Right atrium auricular region (tissue), 2 donors: ENCODE data around the gene CAMK1D. TPM values are rescaled to one million over a fixed set of nuclear protein-coding genes. Genes with fewer than 3 reads are reported as not detected.

ENCODE experiments used
- DNase-seq: peaks from one replicate; pipeline ENCODE4 v3.0.0-alpha.2; 2019; ENCODE audit warnings: low spot score
- H3K27ac ChIP-seq, 2 donors: fragments of 200-600 bp; sonication (generic); 1 replicate in 1 of 2; 2 replicates in 1 of 2; pipeline ENCODE4 v1.5.1; 2016 to 2019
- H3K27me3 ChIP-seq, 2 donors: fragments of 200-600 bp; sonication (generic); one replicate each; pipeline versions ENCODE4 v1.5.1 to v1.6.0; 2017 to 2019
- H3K36me3 ChIP-seq: fragments of 200-600 bp; sonication (generic); one replicate; pipeline ENCODE4 v1.5.1; 2016
- H3K4me1 ChIP-seq, 2 donors: fragments of 200-600 bp; sonication (generic); one replicate each; pipeline versions ENCODE4 v1.5.1 to v1.6.0; 2017 to 2019
- H3K4me3 ChIP-seq, 2 donors: fragments of 200-600 bp; sonication (generic); 1 replicate in 1 of 2; 2 replicates in 1 of 2; pipeline ENCODE4 v1.5.1; 2017 to 2019; ENCODE audit warnings: mild to moderate bottlenecking in 1 of 2, moderate library complexity in 1 of 2
- H3K9me3 ChIP-seq, 2 donors: fragments of 200-600 bp; sonication (generic); one replicate each; pipeline ENCODE4 v1.5.1; 2019
- total RNA-seq, 2 donors: library from RNA; depleted of rRNA; stranded (reverse); fragments of >200 nt; gene quantifications; one replicate each; pipeline ENCODE4 v1.1.0, GENCODE V29; 2016
- TF ChIP-seq, protein P1 (sequence below), 2 donors: fragments of 200-600 bp; sonication (generic); IDR thresholded peaks; one replicate each; pipeline ENCODE4 v1.5.1; 2019; ENCODE audit warnings: antibody characterized with exemption in 2 of 2

The CAMK1D gene
- total RNA-seq, 2 donors from 2014 or later = 24.5 to 27.2 TPM

DNA sequence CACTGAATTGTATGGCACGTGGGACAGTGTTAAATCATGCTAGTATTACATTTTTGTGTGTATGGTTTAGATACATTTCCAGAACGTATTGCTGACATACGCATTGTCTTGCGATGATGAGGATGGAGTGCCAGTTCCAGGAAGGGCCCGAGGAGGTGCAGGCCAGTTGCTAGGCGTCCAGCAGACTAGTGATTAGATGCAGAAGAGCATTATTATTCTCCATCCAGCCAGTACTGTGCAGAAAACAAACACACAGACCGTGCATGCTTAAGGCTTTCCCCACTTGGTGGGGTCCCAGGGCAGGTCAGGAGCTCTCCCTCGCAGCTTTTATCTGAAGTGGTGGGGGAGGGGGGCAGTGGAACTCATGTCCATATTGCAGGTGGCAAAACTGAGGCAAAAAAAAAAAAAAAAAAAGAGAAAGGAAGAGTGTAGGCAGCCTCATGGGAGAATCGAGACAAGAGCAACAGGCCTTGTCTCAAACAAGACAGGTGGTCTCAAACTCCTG is 189.2 kb downstream of the CAMK1D start:
- H3K4me1 ChIP-seq = peaks cover 0 to 24% of the 10 kb centered on the region in 2 donors
- no peak overlapping the region for H3K4me3 ChIP-seq
- no peaks in the 10 kb centered on the region for H3K27me3 ChIP-seq
- TF ChIP-seq, protein P1, sequence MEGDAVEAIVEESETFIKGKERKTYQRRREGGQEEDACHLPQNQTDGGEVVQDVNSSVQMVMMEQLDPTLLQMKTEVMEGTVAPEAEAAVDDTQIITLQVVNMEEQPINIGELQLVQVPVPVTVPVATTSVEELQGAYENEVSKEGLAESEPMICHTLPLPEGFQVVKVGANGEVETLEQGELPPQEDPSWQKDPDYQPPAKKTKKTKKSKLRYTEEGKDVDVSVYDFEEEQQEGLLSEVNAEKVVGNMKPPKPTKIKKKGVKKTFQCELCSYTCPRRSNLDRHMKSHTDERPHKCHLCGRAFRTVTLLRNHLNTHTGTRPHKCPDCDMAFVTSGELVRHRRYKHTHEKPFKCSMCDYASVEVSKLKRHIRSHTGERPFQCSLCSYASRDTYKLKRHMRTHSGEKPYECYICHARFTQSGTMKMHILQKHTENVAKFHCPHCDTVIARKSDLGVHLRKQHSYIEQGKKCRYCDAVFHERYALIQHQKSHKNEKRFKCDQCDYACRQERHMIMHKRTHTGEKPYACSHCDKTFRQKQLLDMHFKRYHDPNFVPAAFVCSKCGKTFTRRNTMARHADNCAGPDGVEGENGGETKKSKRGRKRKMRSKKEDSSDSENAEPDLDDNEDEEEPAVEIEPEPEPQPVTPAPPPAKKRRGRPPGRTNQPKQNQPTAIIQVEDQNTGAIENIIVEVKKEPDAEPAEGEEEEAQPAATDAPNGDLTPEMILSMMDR (IDR thresholded peaks at IDR 0.05) = no peak
- no peaks in the 10 kb centered on the region for H3K9me3 ChIP-seq
- no peaks in the 10 kb centered on the region for H3K36me3 ChIP-seq
- DNase-seq = no peak
- H3K27ac ChIP-seq = no peak overlapping the region

DNA sequence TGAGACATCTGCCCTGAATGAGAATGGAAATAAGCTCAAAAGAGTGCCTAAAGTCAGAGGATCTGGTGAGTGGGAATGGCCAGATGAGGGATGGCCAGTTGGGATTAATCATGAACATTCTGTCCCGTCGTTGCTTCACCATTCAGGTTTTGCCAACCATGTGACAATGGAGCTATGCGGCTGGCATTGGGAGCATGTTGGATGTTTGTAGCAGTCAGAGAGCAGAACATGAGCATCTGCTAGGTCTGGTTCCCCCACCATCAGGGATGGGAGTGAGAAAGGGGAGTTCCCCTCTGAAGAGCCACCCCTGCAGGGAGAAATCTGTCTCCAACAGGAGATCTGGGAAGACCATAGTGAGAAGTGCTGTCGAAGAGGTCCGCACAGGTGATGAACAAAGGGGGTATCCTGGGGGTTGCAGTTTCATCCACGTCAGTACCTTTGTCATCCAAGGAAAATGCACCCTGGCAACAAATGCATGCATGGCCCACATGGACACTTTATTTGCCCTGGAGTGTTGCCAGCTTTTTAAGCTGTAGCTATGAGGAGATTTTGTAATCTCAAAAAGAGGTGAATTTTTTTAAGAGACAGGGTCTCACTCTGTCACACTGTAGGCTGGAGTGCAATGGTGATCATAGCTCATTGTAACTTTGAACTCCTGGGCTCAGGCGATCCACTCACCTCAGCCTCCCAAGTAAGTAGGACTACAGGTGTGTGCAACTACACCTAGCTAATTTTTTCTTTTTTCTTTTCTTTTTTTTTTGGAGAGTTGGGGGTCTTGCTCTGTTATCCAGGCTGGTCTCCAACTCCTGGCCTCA is 190.2 kb downstream of the CAMK1D start:
- DNase-seq = peak; percentile 67
- Histone ChIP-seq H3K36me3 (no peaks in the 10 kb centered on the region), H3K27me3 (no peaks in the 10 kb centered on the region), H3K27ac (no peak overlapping the region), H3K9me3 (no peaks in the 10 kb centered on the region), H3K4me1 (peaks cover 0 to 24% of the 10 kb centered on the region in 2 donors), H3K4me3 (no peak overlapping the region)
- TF ChIP-seq, protein P1 (IDR thresholded peaks at IDR 0.05) = no peak

DNA sequence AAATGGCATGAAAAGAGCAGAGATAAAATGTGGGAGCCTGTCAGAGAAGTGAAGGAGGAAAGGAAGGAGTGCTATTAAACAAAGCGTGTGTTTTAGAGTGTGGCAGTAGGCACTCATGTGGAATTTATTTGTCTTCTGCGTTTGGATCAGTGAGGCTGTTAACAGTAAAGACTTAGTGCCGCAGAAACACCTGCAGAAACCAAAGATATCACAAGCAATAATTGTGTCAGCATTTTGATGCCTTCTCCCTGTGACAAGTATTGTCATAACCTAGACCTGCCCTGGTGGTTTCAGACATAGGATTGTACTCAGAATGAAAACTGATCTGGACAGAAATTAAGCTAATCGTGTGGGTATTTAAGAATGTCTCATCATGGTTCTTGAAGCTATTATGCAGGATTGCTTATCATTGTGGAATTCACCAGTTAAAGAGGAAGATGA is 191.0 kb downstream of the CAMK1D start:
- H3K9me3 ChIP-seq = no peaks in the 10 kb centered on the region
- TF ChIP-seq, protein P1 (IDR thresholded peaks at IDR 0.05) = no peak
- H3K27me3 ChIP-seq = no peaks in the 10 kb centered on the region
- peaks cover 0 to 24% of the 10 kb centered on the region in 2 donors for H3K4me1 ChIP-seq
- H3K27ac ChIP-seq = no peak overlapping the region
- no peak overlapping the region for H3K4me3 ChIP-seq
- DNase-seq = no peak
- no peaks in the 10 kb centered on the region for H3K36me3 ChIP-seq

DNA sequence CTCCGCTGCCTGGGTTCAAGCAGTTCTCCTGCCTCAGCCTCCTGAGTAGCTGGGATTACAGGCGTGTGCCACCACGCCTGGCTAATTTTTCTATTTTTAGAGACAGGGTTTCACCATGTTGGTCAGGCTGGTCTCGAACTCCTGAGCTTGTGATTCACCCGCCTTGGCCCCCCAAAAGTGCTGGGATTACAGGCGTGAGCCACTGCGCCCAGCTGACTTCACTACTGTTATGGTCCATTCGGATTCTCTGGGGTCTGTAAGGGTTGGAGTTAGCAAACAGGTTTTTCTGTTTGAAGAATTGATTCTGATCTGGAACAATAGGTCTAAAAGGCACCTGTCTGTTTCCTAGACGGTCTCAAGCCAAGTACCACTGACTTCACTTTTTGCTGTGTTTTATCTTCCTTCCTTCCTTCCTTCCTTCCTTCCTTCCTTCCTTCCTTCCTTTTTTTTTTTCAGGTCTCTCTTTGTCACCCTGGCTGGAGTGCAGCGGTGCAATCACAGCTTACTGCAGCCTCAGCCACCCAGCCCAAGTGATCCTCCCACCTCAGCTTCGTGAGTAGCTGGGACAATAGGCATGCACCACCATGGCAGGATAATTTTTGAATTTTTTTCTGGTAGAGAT is 192.2 kb downstream of the CAMK1D start:
- no peaks in the 10 kb centered on the region for H3K27me3 ChIP-seq
- peaks cover 0 to 24% of the 10 kb centered on the region in 2 donors for H3K4me1 ChIP-seq
- no peak overlapping the region for H3K4me3 ChIP-seq
- no peaks in the 10 kb centered on the region for H3K9me3 ChIP-seq
- TF ChIP-seq, protein P1 (IDR thresholded peaks at IDR 0.05) = no peak
- H3K36me3 ChIP-seq = no peaks in the 10 kb centered on the region
- DNase-seq = no peak
- H3K27ac ChIP-seq = no peak overlapping the region

DNA sequence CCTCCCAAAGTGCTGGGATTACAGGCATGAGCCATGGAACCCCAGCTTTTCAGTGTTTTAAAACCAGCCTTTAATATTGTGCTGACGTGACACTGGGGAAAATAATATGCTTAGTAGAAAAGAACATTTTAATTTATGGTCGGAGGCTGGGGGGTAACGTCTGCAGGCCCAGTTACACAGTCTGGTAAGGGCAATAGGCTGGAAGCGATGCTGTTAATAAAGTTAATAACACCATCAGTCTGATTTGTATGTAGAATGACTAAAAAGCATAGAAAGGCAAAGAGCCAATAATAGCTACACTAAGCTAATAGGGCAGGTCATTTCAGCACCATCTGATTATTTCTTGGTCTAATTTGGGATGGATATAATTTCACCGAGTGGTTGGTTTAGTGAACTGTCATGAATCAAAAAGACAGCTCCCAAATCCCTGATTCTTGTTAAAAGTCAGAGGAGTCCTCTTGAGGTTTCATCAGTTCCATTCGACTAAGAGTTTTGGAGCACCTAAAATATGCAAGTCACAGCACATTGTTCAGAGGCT is 192.9 kb downstream of the CAMK1D start:
- TF ChIP-seq, protein P1 (IDR thresholded peaks at IDR 0.05) = no peak
- H3K9me3 ChIP-seq = no peaks in the 10 kb centered on the region

More for the DNA sequence above, 192.9 kb downstream of the CAMK1D start:
- no peak for DNase-seq
- Histone ChIP-seq H3K4me3 (no peak overlapping the region), H3K27ac (no peak overlapping the region), H3K4me1 (peaks cover 0 to 24% of the 10 kb centered on the region in 2 donors), H3K27me3 (no peaks in the 10 kb centered on the region), H3K36me3 (no peaks in the 10 kb centered on the region)
